Raji (cell line): ENCODE measurements around the gene ARMC5.

ENCODE experiments used
- POLR2A ChIP-seq: IDR thresholded peaks from 2 replicates; pipeline ENCODE4 v1.6.1; 2011; ENCODE audit warnings: low read depth, low read length, control low read depth; ENCODE audit not compliant: insufficient read depth

ARMC5 gene

DNA sequence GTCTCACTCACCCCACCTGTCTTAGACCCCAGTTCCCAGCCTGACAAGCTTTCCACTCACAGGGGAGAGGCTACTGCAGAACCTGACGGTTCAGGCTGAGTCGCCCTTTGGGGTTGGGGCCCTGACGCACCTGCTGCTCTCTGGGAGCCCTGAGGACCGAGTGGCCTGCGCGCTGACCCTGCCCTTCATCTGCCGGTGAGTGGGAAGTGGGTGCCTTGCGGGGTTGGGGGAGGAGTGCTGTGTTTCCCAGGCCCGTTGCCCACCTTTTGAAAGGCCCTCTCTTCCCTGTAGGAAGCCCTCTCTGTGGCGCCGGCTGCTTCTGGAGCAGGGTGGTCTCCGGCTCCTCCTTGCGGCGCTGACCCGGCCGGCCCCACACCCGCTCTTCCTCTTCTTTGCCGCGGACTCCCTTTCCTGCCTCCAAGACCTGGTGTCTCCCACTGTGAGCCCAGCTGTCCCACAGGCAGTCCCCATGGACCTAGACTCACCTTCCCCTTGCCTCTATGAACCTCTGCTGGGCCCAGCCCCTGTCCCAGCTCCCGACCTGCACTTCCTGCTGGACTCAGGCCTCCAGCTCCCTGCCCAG is 6.6 kb downstream of the ARMC5 start:
- no peak for TF ChIP-seq POLR2A

DNA sequence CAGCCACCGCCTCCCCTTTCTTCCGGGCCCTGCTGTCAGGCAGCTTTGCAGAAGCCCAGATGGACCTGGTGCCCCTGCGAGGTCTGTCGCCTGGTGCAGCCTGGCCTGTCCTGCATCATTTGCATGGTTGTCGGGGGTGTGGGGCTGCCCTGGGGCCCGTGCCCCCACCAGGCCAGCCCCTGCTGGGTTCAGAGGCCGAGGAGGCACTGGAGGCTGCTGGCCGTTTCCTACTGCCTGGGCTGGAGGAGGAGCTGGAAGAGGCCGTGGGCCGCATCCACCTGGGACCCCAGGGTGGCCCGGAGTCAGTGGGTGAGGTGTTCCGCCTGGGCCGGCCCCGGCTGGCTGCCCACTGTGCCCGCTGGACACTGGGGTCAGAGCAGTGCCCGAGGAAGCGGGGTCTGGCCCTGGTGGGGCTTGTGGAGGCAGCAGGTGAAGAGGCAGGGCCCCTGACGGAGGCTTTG is 7.1 kb downstream of the ARMC5 start:
- no peak for TF ChIP-seq POLR2A

DNA sequence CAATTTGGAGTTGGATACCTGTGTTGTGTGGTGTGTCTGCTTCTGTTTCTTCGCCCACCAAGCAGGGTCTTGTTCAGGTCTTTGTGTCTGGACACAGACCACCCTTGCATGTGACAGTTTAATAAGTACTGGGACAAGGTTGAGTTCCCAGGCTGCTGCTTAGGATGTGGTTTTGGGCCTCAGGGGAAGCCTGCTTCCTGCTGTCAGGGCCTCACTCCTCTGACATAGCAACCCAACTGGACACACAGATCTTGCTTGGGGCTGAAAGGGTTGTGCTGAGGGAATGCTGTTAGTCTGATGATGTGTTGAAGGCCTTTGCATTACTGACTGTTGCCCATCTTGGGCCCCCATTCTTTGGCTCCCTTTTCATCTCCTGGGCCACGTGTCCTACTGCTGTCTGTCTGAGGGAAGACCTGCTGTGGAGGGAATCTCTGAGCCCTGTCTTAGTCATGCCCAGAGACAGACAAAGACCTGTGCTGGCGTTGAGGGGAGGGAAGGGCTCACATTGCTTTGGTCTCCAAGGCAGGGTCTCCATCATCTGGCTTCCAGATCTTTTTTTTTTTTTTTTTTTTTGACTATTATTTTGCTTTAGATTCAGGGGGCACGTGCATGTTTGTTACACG is 8.0 kb downstream of the ARMC5 start:
- no peak for TF ChIP-seq POLR2A

DNA sequence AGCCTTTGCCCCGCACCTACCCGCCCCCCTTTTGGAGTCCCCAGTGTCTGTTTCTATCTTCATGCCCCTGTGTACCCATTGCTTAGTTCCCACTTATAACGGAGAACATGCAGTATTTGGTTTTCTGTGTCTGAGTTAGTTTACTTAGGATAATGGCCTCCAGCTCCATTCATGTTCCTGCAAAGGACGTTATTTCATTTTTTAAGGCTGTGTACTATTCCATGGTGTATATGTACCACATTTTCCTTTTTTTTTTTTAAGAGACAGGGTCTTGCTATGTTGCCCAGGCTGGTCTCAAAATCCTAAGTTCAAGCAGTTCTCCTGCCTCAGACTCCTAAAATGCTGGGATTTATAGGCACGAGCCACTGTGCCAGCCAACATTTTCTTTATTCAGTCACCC is 8.6 kb downstream of the ARMC5 start:
- no peak for TF ChIP-seq POLR2A

DNA sequence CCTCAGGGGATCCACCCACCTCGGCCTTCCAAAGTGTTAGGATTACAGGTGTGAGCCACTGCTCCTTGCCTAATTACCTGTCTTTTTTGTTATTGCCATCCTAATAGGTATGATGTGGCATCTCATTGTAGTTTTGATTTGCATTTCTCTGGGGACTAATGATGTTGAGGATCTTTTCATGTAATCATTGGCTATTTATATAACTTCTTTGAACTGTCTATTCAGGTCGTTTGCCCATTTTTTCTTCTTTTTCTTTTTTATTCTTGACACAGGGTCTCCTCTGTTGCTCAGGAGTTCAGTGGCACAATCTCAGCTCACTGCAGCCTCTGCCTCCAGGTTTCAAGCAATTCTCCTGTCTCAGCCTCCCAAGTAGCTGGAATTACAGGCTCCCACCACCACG is 11.3 kb downstream of the ARMC5 start:
- no peak for TF ChIP-seq POLR2A

DNA sequence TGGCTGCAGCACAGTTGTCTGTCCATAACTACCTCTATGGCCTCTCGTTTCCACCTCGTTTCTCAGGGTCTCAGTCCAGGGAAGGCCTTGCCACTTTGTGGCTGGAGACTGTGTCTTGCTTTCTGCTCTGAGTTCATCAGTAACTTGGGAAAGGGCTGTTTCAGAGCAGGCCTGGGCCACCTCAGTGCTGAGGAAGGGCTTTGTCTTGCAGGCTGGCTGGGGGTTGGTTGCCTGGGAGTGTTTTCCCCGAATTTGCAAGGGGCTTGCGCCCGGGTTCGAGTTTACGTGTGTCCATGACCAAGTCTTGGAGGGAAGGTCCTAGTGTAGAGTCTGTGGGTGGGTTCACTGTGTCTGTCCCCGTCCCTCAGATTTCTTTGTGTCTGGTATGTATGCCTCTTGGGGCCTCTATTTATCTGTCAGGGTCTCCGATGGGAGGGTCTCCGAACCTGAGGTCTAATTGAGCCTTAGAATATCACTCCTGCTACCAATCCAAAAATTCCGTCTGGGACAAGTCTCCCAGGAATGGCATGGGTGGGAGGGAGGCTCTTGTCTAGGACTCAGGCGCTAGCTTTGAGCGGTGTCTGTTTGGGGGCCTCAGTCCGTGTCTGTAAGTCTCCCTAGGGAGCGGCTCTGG is 12.1 kb downstream of the ARMC5 start:
- no peak for TF ChIP-seq POLR2A

DNA sequence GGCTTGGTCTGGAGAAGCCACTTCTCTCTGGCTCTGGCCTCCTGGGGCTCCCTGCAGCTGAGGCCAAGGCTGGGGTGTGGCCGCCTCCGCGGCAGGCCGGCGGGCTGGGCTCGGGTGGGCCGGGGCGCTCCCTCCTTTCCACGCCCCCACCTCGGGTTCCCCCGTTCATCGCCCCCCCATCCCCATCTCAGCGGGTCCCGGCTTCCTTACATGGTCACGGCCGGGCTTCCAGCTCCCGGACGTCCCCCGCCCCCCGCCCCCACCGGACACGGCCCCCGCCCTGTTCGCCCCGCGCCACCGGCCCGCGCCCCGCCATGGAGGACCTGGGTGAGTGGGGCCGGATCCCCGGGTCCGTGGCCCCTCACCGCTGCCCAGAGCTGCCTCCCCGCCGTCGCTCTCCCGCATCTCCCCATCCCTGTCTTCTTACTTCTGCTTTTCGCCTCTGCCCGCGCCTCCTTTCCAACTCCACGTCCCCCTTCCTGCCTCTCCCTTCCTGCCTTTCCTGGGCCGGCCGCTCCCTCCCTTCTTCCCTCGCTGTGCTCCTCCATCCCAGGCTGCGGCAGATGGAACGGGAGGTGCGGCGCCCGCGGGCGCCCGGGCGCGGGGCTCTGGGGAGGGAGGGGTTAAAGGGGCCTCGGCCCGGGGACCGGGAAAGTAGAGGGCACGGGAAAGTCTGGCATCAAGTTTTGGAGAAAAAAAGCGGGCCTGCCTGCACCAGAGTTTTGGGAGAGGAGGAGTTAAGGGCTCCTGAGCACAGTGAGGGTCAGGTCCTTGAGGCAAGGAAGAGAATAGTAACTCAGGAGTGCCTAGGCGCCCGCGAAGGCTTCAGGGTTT is 12.8 kb downstream of the ARMC5 start, which contains the start of gene TGFB1I1:
TGFB1I1 (plus strand) TSS at position 278 of the 834 bp plus-strand sequence; CDS start at position 315, 37 bp downstream.
- TF ChIP-seq POLR2A, result no peak

DNA sequence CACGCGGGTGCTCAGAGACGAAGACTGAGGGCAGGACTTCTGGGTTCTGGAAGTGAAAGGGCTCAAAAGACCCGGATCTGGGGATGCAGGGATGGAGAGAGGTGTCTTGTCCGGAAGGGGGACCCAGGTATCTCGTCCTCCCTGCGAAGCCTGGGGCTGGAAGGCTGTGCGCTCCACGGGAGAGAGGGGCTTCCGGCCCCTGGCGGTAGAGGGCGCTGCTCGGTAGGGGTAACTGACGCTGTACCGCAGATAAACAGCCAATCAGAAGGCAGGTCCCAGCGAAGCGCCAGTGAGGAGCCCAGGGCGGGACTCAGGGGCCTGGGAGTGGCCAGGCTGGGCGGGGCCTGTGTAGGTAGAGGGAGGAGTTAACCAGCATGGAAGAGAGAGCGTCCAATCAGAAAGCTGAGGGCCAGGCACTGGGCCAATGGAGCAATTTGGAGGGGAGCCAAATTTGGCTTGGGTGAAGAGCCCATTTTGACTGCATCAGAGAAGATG is 13.5 kb downstream of the ARMC5 start:
- no peak for TF ChIP-seq POLR2A

DNA sequence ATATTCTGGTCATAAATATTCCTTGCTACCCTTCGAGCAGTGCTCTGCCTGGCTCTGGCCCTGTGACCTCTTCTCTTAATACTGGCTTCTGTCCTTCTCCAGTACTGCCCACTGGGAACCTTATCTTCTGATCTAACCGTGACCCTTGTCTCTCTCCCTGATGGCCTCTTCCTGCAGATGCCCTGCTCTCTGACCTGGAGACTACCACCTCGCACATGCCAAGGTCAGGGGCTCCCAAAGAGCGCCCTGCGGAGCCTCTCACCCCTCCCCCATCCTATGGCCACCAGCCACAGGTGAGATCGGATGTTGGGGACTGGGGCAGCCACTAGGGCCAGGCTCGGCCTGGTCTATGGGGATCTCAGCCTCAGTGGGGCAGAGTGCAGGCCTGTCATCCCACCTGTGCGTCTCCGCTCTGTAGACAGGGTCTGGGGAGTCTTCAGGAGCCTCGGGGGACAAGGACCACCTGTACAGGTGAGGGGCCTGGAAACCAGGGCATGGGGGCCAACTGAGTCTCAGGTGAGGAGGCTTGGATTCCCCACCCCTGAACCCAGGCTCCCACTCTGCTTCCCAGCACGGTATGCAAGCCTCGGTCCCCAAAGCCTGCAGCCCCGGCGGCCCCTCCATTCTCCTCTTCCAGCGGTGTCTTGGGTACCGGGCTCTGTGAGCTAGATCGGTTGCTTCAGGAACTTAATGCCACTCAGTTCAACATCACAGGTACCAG is 14.1 kb downstream of the ARMC5 start:
- TF ChIP-seq POLR2A, result no peak

DNA sequence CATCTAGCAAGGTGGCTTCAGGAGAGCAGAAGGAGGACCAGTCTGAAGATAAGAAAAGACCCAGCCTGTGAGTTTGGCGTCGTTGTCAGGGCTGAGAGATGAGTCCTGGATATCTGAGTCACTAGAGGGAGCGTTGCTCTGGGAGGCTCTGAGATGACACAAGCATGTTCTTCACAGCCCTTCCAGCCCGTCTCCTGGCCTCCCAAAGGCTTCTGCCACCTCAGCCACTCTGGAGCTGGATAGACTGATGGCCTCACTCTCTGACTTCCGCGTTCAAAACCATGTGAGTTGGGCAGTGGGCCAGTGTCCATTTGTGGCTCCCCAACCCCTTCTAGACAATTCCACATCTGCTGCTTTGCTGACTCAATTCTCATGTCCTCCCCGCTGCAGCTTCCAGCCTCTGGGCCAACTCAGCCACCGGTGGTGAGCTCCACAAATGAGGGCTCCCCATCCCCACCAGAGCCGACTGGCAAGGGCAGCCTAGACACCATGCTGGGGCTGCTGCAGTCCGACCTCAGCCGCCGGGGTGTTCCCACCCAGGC is 14.9 kb downstream of the ARMC5 start:
- TF ChIP-seq POLR2A, result no peak

DNA sequence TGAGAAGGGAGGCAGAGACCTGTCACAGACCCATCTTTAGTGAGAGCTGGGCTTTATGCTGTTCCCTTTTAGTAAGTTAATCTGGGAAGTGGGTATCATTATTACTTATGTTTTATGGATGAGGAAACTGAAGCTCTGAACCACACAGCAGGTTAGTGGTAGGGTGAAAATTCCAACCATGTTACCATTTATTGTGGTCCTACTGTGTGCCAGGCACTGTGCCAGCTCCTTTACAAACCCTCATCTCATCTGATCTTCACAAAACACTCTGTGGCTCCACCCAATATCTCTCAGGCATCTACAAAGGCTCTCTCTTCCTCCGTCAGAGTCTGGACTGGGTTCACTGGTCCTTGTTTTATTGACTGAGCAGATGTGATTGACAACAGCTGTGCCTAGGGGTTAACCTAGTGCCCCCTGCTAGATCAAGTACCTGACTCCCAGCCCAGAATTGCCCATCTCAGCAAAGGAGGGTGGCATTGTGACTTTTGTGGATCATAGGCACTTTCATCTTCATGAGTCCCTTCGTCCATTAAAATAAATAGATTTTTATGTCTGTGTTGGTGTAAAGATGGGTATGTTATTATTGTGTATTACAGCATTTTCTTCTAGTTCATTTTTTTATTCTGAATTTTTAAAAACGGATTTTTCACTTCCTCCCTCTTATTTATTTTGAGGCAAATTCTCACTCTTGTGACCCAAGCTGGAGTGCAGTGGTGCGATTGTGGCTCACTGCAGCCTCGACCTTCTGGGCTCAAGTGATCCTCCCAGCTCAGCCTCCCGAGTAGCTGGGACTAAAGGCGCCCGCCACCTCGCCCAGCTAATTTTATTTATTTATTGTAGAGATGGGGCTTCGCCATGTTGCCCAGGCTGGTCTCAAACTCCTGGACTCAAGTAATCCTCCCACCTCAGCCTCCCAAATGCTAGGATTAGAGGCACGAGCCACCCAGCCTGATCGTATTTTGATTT is 15.8 kb downstream of the ARMC5 start:
- no peak for TF ChIP-seq POLR2A

DNA sequence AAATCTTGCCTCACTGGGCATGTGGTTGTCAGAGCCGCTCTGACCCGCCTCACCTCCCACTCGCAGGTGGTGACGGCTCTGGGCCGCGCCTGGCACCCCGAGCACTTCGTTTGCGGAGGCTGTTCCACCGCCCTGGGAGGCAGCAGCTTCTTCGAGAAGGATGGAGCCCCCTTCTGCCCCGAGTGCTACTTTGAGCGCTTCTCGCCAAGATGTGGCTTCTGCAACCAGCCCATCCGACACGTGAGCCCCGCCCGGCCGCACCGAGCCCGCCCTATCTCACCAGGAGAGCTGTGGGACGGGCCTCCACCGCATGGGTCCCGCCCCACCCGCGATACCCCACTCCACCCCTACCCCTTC is 16.6 kb downstream of the ARMC5 start:
- TF ChIP-seq POLR2A, result no peak

DNA sequence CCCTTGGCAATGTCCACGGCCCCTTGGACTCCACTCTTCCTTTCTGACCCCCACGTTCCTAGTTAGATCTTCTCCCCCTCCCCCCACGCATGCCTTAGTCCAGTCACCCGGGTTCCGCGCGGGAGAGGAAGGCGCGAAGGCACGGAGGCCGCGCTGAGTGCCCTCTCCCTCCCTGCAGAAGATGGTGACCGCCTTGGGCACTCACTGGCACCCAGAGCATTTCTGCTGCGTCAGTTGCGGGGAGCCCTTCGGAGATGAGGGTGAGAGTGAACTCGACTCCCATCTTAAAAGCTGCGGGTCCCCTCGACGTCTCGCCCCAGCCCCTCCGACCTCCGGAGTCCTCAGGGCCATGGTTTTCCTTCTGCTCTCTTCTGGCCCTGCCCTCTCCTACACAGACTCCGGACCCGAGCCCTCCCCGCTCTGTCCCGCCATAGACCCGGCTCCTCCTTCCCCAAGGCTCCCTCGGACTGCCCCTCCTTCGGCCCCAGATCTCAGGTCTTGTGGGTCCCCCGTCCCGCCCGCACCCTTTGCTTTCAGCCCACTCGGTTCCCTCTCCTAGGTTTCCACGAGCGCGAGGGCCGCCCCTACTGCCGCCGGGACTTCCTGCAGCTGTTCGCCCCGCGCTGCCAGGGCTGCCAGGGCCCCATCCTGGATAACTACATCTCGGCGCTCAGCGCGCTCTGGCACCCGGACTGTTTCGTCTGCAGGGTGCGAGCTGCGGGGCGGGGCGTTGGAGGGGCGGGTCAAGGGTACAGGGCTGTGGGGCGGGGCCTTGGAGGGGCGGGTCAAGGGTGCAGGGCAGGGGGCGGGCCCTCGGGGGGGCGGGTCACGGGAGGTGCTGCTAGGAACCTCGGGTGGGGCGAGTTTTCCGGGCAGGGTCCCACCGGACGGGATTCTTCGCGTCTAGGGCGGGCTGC is 17.3 kb downstream of the ARMC5 start:
- no peak for TF ChIP-seq POLR2A
